8988T (cell line): Measurements from ENCODE around the gene CCDC201.

Source experiments
- DNase-seq: peaks from one replicate; pipeline ENCODE4 v3.0.0; 2011

CCDC201 gene

GRCh38 chr7:45892407-45893035, 19.6 kb upstream of the CCDC201 start:
- DNase-seq: no peak

- no peak for DNase-seq
These were observed 18.9 kb upstream of the CCDC201 start for GRCh38 chr7:45891462-45892402.

- DNase-seq: no peak
These were observed 18.1 kb upstream of the CCDC201 start for GRCh38 chr7:45890902-45891461.

- DNase-seq: no peak
These were observed 17.4 kb upstream of the CCDC201 start for GRCh38 chr7:45890125-45890901.

GRCh38 chr7:45889367-45890067, 16.6 kb upstream of the CCDC201 start:
- DNase-seq: no peak

- peak; percentile 49 for DNase-seq
These were observed 16.1 kb upstream of the CCDC201 start for GRCh38 chr7:45888993-45889366.

- no peak for DNase-seq
These were observed 15.5 kb upstream of the CCDC201 start, which contains the start of gene IGFBP1 for GRCh38 chr7:45888185-45888992. IGFBP1 (plus strand) TSS chr7:45888488; CDS start chr7:45888653, 165 bp downstream.

- DNase-seq: no peak
These were observed 14.2 kb upstream of the CCDC201 start for GRCh38 chr7:45886931-45887667.

- peak; percentile 57 for DNase-seq
These were observed 12.5 kb upstream of the CCDC201 start for GRCh38 chr7:45885264-45885882.

- no peak for DNase-seq
These were observed 11.3 kb upstream of the CCDC201 start for GRCh38 chr7:45884136-45884535.

GRCh38 chr7:45882465-45882810, 9.6 kb upstream of the CCDC201 start:
- DNase-seq: no peak

GRCh38 chr7:45881759-45882464, 9.0 kb upstream of the CCDC201 start:
- DNase-seq: no peak

- DNase-seq: no peak
These were observed 8.4 kb upstream of the CCDC201 start for GRCh38 chr7:45881280-45881758.

- no peak for DNase-seq
These were observed 7.6 kb upstream of the CCDC201 start for GRCh38 chr7:45880433-45880860.

GRCh38 chr7:45878457-45879144, 5.7 kb upstream of the CCDC201 start:
- no peak for DNase-seq

- no peak for DNase-seq
These were observed 3.6 kb upstream of the CCDC201 start for GRCh38 chr7:45876519-45876918.

- DNase-seq: no peak
These were observed 1.7 kb upstream of the CCDC201 start for GRCh38 chr7:45874408-45875131.

- no peak for DNase-seq
These were observed 473 bp upstream of the CCDC201 start for GRCh38 chr7:45873355-45873754.
